Fibroblast of upper back skin (primary cell): ENCODE data around the gene GOLPH3L.
"Not testable (repeated sequence)": the region's sequence is repeated elsewhere in the genome, so short reads cannot be mapped to it uniquely, and the experiment has no call there.

ENCODE experiments used
- DNase-seq: peaks from one replicate; pipeline ENCODE4 v3.0.0-alpha.2; 2013

Gene GOLPH3L

DNA sequence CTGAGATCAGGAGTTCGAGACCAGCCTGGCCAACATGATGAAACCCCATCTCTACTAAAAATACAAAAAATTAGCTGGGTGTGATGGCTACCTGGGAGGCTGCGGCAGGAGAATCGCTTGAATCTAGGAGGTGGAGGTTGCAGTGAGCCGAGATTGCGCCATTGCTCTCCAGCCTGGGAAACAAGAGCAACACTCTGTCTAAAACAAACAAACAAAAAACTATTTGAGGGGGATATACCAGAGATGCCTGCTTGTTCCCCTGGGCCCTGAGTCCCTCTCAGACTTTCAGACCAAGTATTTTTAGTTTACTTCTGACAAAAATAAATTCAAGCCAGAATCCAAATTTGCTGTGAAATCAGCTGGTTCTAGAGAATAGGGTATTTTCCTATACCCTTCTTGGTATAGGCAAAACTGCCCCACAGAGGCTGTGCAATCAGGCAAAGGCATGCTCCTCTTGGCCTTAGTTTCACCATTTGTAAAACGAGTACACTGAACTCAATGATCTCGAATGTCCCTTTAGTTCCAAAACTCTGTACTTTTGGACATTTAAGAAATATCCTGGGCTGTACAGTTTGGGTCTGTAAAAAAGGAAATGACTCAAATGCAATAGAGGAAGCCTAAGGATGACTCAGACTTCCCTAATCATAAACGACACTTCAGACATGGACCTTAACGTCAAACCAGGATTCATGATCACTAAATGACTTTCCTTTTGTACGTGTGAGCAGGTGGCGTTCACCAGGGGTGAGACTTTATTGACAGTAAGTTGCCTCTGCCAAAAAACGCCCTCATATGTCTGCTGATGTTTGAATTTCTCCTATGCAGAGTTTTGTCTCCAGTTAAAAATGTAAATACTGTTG is 83.7 kb downstream of the GOLPH3L start:
- peak; percentile 68 for DNase-seq

DNA sequence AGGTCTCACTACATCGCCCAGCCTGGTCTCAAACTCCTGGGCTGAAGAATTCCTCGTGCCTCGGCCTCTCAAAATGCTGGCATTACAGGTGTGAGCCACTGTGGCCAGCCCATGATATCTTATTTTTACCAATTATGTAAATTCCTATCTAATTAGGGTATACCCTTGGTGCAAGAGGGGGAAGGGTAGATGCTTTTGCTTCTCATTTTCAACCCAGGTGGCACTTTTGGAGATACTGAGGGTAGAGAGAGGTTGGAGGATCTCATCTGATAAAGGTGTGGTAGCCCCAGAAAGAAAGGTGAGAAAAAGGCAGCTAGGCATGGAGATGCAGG is 85.0 kb downstream of the GOLPH3L start:
- no peak for DNase-seq

DNA sequence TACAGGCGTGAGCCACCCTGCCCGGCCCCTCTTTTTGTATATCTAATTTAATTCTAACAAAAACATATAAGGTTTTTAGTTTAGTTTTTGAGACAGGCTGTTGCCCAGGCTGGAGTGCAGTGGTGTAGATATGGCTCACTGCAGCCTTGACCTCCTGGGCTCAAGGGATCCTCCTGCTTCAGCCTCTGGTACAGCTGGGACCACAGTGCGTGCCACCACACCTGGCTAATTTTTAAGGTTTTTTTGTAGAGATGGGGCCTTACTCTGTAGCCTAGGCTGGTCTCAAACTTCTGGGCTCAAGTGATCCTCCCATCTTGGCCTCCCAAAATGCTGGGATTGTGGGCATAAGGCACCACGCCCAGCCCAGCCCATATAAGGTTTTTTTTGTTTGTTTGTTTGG is 86.4 kb downstream of the GOLPH3L start:
- DNase-seq, result no peak

DNA sequence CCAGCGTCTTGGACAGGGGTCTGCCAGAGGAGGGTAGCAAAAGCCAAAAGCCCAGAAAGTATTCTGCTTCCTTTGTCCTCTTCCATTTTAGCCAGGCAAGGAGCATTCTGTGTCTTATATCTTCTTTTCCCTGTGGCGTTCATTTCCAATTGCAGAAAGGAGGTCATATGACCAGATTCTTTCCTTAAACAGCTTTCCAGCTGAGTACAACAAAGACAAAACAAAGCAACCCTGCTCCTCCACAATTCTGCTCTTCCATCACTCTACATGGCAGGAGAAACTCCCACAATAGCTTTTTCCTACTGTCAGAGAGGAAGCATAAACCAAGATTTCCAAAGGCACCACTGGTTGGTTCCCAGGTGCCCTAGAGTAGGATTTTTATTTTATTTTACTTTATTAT is 87.2 kb downstream of the GOLPH3L start:
- peak; percentile 11 for DNase-seq

DNA sequence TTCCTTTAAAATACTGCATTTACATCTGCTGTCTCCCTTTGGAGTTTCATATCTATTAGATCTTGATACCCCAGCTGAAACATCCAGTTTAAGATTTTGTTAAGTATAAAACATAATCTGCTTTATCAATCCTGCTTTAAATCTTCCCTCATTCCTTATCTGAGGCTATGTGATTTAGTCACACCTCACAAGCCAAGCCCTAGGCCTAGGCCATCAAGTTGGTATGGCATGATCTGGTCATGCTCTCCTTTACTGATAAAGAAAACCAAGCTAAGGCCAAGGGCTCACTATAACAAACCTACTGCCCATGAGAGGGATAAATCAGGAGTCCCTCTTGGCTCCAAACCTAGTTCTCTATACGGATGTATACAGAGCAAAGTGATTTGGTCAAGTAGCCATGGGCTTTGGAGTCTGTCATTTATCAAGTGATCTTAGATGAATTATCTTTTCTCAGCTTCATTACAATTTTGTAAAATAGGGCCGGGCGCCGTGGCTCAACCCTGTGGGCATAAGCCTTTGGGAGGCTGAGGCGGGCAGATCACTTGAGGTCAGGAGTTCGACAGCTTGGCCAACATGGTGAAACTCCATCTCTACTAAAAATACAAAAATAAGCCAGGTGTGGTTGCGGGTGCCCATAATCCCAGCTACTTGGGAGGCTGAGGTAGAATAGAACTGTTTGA is 90.4 kb downstream of the GOLPH3L start:
- no peak for DNase-seq

DNA sequence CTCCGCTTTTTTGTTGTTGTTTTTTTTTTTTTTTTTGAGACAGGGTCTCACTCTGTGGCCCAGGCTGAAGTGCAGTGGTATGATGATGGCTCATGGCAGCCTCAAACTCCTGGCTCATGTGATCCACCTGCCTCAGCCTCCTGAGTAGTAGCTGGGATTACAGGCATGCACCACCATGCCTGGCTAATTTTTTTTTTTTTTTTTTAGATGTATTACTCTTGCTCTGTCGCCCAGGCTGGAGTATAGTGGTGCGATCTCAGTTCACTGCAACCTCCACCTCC is 91.6 kb downstream of the GOLPH3L start:
- not testable (repeated sequence) for DNase-seq

DNA sequence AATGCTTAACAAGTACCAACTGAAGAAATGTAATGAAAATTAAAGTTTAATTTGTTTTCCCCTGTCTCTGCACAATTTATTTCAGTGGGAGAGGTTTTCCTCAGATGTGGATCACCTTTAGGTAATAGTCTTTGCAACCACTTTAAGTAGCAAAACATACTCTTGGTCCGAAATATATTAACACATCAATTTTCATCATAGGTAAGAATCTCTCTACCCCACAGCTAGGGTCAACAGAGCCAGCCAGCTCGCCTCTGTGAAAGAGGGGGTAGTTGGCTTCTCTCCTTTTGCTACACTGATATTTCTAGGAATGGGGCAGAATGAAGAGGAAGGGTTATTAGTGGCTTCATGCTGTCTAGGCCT is 92.7 kb downstream of the GOLPH3L start:
- DNase-seq, result no peak

DNA sequence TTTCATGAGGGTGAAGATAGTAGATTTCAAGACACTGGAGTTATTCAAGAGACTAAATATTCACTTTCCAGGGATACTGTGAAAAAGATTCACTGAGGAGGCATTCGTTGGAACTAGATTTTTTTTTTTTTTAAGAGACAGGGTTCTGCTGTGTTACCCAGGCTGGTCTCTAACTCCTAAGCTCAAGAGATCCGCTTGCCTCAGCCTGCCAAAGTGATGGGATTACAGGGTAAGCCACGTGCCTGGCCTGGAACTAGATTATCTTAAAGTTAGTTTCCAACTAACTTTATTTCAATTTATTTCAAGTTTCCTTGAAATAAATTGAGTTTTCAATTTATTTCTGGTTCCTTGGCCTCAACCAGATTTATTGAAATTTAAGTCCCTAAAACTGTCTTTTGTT is 93.2 kb downstream of the GOLPH3L start:
- no peak for DNase-seq

DNA sequence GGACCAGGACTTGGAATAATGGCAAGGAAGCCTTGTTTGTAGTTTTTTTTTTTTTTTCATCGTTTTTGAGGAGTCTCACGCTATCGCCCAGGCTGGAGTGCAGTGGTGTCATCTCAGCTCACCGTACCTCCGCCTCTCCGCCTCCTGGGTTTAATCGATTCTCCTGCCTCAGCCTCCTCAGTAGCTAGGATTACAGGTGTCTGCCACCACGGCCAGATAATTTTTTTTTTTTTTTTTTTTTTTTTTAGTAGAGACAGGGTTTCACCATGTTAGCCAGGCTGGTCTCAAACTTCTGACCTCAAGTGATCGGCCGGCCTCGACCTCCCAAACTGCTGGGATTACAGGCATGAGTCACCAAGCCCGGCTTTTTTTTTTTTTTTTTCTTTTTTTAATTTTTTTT is 94.6 kb downstream of the GOLPH3L start:
- DNase-seq, result not testable (repeated sequence)

DNA sequence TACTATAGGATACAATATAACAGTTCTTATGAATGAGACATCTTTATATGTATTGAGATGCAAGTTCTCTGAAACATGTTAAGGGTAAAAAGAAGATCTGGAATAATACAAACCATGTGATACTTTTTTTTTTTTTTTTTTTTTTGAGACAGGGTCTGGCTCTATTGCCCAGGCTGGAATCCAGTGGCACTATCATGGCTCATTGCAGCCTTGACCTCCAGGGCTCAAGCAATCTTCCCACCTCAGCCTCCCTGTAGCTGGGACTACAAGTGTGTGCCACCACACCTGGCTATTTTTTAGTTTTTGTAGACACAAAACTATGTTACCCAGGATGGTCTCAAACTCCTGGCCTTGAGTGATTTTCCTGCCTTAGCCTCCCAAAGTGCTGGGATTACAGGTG is 95.4 kb downstream of the GOLPH3L start:
- no peak for DNase-seq

DNA sequence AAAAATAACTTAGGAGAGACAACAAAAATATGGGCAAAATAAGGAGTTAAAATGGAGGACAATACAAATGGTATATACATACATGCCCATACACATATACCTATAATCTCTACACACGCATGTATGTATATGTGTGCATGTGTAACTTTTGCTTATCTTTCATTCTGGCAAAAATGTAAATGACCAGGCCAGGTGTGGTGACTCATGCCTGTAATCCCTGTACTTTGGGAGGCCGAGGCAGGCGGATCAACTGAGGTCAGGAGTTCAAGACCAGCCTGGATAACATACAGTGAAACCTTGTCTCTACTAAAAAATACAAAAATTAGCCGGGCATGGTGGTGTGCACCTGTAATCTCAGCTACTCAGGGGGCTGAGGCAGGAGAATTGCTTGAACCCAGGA is 98.6 kb downstream of the GOLPH3L start:
- not testable (repeated sequence) for DNase-seq

DNA sequence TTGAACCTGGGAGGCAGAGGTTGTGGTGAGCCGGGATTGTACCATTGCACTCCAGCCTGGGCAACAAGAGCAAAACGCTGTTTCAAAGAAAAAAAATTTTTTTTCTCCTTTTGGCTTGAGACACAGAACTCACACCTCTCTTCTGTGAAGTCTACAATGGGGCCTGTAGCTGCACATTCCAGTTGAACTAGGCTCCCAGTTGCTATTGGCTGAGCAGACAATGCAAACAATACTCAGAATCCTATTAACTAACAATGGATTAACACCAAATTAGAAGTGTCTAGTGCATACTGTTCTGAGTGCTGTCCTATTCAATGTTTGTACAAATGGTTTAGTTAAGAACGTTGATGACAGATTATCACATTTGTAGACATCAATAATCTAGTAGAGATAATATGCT is 100.0 kb downstream of the GOLPH3L start:
- DNase-seq, result no peak
